GM19395 (cell line): ENCODE data around the gene XXYLT1.
"Not testable (repeated sequence)": the region's sequence is repeated elsewhere in the genome, so short reads cannot be mapped to it uniquely, and the experiment has no call there.

ENCODE experiments used
- ATAC-seq: cut with Tn5 transposase; IDR thresholded peaks from one replicate; pipeline ENCODE4 v1.9.1; 2021; ENCODE audit warnings: mild to moderate bottlenecking, moderate library complexity; ENCODE audit not compliant: unreplicated experiment

XXYLT1 gene

DNA sequence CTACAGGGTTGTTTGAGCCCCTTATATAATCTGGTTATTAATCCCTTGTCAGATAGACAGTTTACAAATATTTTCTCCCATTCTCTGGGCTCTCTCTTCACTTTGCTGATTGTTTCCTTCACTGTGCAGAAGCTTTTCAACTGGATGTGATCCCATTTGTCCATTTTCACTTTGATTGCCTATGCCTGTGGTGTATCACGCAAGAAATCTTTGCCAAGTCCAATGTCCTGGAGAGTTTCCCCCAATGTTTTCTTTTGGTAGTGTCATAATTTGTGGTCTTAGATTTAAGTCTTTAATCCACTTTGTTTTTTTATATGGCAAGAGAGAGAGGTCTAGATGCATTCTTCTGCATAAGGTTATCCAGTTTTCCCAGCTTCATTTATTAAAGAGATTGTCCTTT is 40.7 kb downstream of the XXYLT1 start:
- ATAC-seq: no peak

GRCh38 chr3:195228886-195229285 is 42.1 kb downstream of the XXYLT1 start:
- ATAC-seq: not testable (repeated sequence)

GRCh38 chr3:195227871-195228270 is 43.1 kb downstream of the XXYLT1 start:
- ATAC-seq: no peak

- no peak for ATAC-seq
Observed at GRCh38 chr3:195226900-195227447, 44.0 kb downstream of the XXYLT1 start.

DNA sequence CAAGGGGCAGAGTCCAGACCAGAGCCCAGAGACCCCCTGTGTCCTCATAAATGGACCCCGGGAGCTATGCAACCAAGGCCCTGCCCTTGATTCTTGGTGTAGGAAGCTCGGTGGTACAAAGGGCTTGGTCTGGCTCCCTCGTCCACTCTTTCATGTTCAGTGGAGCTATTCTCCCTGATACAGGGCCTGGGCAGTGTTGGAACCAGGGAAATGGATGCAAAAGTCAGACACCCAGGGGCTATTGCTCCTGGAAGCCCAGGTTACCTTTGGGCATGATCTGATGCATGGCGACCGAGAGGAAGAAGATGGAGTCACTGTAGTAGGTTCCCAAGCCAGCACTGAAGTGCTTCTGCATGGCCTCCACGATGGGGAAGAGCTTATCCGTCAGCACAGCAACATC is 44.5 kb downstream of the XXYLT1 start:
- ATAC-seq: no peak

DNA sequence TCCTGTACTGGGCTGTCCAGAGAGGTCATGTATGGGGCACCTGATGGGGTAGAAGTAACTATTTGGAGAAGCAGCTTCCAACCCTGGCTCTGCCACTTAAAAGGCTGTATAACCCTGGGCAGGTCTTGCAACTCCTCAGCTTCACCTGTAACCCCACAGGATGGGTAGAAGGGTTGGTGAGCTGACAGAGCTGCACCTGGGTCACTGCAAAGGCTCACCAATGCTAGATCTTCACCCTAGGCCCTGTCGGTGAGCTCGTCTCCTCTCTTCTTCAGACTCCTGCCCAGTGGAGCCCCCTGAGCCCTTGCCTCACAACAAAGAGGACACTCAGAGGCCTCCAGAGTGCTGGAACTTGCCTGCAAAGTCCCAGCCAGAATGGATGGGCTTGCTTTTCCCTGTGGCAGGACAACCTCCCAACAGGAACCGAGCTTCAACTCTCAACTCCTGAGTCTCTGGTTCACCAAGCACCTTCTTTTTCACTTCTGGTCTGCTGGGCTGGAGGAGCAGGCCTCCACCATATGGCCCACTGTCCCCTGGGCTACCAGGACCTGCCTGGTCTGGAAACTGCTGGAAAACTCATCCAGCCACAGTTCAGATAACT is 45.9 kb downstream of the XXYLT1 start:
- no peak for ATAC-seq

- ATAC-seq: no peak
Observed at GRCh38 chr3:195224156-195224979, 46.6 kb downstream of the XXYLT1 start.

- no peak for ATAC-seq
Observed at GRCh38 chr3:195221876-195222617, 48.9 kb downstream of the XXYLT1 start.

DNA sequence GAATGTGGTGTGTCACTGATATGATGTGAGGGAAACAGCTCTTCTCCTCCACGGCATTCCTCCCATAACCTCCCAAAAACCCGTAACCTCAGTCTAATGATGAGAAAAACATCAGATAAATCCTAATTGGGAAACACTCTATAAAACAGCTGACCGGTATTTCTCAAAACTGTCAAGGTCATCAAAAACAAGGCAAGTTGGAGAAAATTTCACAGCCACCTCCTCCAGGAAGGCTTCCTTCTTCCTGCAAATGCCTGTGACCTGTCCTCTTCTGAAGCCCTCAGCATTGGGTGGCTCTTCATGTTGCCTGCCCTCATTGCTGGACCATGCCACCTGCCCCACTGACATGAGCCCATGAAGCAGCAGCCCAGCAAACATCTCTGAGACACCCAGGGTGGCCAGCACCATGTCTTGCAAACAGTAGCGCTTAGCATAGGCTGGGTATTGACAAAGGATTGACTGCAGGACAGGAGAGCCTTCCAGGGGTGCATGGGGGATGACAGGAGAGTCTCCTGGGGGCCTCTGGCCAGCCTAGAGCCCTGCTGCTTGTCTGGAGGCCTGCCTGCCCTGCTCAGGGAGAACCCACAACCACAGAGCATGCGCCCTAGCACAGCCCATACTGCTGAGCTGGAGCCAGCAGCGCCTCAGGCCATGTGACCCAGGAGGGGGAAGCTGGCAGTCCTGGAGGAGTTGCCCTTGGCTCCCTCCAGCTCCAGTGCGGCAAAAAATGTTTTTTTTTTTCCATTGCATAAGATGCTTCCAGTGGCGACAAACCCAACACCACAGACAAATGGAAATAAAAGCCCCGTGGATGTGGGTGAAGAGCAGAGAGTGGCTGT is 49.7 kb downstream of the XXYLT1 start:
- no peak for ATAC-seq

GRCh38 chr3:195219351-195220230 is 51.4 kb downstream of the XXYLT1 start:
- no peak for ATAC-seq

GRCh38 chr3:195218331-195218730 is 52.6 kb downstream of the XXYLT1 start:
- not testable (repeated sequence) for ATAC-seq

DNA sequence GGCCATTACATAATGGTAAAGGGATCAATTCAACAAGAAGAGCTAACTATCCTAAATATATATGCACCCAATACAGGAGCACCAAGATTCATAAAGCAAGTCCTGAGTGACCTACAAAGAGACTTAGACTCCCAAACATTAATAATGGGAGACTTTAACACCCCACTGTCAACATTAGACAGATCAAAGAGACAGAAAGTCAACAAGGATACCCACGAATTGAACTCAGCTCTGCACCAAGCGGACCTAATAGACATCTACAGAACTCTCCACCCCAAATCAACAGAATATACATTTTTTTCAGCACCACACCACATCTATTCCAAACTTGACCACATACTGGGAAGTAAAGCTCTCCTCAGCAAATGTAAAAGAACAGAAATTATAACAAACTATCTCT is 55.4 kb downstream of the XXYLT1 start:
- not testable (repeated sequence) for ATAC-seq

GRCh38 chr3:195214381-195214780 is 56.6 kb downstream of the XXYLT1 start:
- ATAC-seq: no peak

DNA sequence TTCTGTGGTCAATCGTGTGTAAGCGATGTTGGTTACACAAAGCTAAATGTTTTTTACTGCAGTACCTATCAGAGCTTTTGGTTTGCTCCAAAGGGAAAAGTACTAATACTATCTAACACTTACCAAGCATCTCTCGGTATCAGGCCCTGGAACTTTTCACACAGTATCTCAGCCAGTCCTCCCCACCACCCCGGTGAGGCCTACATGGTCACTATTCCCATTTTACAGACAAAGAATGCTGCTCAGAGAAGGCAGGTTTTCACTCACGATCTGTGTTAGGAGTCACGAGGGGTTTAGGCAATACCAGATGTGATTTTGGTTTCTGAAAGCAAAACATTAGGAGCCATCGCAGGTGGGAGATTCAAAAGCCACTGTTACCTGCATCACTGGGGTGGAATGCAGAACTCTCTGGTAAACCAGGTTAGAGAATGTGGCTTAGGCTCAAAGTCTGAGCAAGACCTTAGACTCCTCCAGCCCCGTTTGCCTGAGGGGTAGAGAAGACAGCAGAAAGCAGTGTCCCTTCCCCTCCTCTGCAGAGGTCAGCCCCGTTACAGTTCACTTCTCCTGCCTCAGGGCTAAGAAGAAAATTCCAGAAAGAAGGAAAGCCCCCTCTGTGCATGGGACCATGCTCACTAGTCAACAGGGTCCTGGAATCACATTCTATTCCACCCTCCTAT is 57.2 kb downstream of the XXYLT1 start:
- ATAC-seq: no peak

GRCh38 chr3:195212749-195213375 is 58.1 kb downstream of the XXYLT1 start:
- no peak for ATAC-seq

DNA sequence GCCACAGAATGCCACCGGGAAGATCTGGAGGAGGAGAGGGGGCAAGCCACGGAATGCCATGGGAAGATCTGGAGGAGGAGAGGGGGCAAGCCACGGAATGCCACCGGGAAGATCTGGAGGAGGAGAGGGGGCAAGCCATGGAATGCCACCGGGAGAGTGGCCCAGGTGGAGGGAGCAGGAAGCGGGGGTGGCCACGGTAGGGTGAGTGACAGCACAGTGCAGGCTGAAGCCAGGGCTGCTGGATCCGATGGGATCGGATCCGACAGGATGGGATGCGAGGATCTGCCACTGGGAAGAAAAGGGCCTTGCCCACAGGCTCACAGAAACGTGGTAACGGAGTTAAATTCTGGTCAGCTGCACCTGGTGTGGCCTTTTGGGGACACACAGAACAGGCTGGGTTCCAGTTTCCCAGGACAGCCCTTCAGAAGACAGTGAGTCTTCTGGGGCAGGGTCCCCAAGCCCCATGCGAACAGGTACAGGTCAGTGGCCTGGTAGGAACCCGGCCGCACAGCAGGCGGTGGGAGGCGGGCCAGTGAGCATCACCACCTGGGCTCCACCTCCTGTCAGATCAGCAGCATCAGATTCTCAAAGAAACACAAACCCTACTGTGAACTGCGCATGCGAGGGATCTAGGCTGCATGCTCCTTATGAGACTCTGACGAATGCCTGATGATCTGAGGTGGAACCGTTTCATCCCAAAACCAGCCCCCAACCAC is 58.8 kb downstream of the XXYLT1 start:
- no peak for ATAC-seq

- no peak for ATAC-seq
Observed at GRCh38 chr3:195210266-195210973, 60.5 kb downstream of the XXYLT1 start.
